GM19372 (cell line): ENCODE measurements around the gene CENPV.
"Not testable (repeated sequence)": the region's sequence is repeated elsewhere in the genome, so short reads cannot be mapped to it uniquely, and the experiment has no call there.

ENCODE experiments used
- ATAC-seq: cut with Tn5 transposase; IDR thresholded peaks from one replicate; pipeline ENCODE4 v1.9.1; 2021; ENCODE audit warnings: mild to moderate bottlenecking, low read depth, moderate library complexity; ENCODE audit not compliant: unreplicated experiment

CENPV gene

GRCh38 chr17:16319969-16320368, 33.3 kb downstream of the CENPV start:
- ATAC-seq = no peak

- ATAC-seq = no peak
Observed at GRCh38 chr17:16314859-16315258, 38.4 kb downstream of the CENPV start.

- no peak for ATAC-seq
Observed at GRCh38 chr17:16314189-16314588, 39.1 kb downstream of the CENPV start.

- no peak for ATAC-seq
Observed at GRCh38 chr17:16313139-16314090, 39.9 kb downstream of the CENPV start.

GRCh38 chr17:16312061-16312460, 41.2 kb downstream of the CENPV start:
- not testable (repeated sequence) for ATAC-seq

- no peak for ATAC-seq
Observed at GRCh38 chr17:16306211-16306610, 47.1 kb downstream of the CENPV start.

- no peak for ATAC-seq
Observed at GRCh38 chr17:16304830-16305229, 48.4 kb downstream of the CENPV start.

- ATAC-seq = no peak
Observed at GRCh38 chr17:16302856-16303255, 50.4 kb downstream of the CENPV start.

GRCh38 chr17:16301963-16302855, 51.1 kb downstream of the CENPV start:
- no peak for ATAC-seq

GRCh38 chr17:16300554-16300953, 52.7 kb downstream of the CENPV start:
- no peak for ATAC-seq

- no peak for ATAC-seq
Observed at GRCh38 chr17:16298140-16298662, 55.1 kb downstream of the CENPV start.

GRCh38 chr17:16297367-16298139, 55.7 kb downstream of the CENPV start:
- no peak for ATAC-seq

GRCh38 chr17:16296072-16296471, 57.2 kb downstream of the CENPV start:
- not testable (repeated sequence) for ATAC-seq

GRCh38 chr17:16294560-16294959, 58.7 kb downstream of the CENPV start:
- ATAC-seq = no peak

GRCh38 chr17:16293931-16294330, 59.3 kb downstream of the CENPV start:
- no peak for ATAC-seq
